GM23338 (cell line): ENCODE data around the gene CFTR. TPM values are rescaled to one million over a fixed set of nuclear protein-coding genes. Genes with fewer than 3 reads are reported as not detected.

Source experiments
- ATAC-seq: fragments of 200-7000 bp; cut with Tn5 transposase; 3 replicates; pipeline ENCODE4 v1.9.1; 2020
- DNase-seq: peaks from one replicate; pipeline ENCODE4 v3.0.0-alpha.2; 2015; ENCODE audit warnings: low spot score
- H2AFZ ChIP-seq: fragments of 200-600 bp; sonication (generic); 2 replicates; pipeline ENCODE4 v1.8.0; 2016; ENCODE audit warnings: antibody characterized with exemption, mild to moderate bottlenecking, moderate library complexity
- H3F3A ChIP-seq: fragments of 200-600 bp; sonication (generic); replicated peaks from 2 replicates; pipeline ENCODE4 v1.8.0; 2017; ENCODE audit warnings: antibody characterized with exemption, mixed run types, low read depth
- H3K27ac ChIP-seq: fragments of 200-600 bp; sonication (generic); 2 replicates; pipeline ENCODE4 v1.6.1; 2016; ENCODE audit warnings: low read depth
- H3K27me3 ChIP-seq: fragments of 200-600 bp; sonication (generic); 2 replicates; pipeline ENCODE4 v1.8.0; 2016; ENCODE audit warnings: mild to moderate bottlenecking, mixed run types, moderate library complexity; ENCODE audit not compliant: insufficient read depth
- H3K36me3 ChIP-seq: fragments of 200-600 bp; sonication (generic); 2 replicates; pipeline ENCODE4 v1.8.0; 2016; ENCODE audit warnings: mild to moderate bottlenecking; ENCODE audit not compliant: insufficient read depth
- H3K4me1 ChIP-seq: fragments of 200-600 bp; sonication (generic); 2 replicates; pipeline ENCODE4 v1.8.0; 2016; ENCODE audit warnings: mild to moderate bottlenecking, moderate library complexity; ENCODE audit not compliant: insufficient read depth
- H3K4me2 ChIP-seq: fragments of 200-600 bp; sonication (generic); 2 replicates; pipeline ENCODE4 v1.7.1; 2017; ENCODE audit warnings: mixed run types
- H3K4me3 ChIP-seq: fragments of 200-600 bp; sonication (generic); 2 replicates; pipeline ENCODE4 v1.6.1; 2016; ENCODE audit warnings: mixed run types
- H3K79me2 ChIP-seq: fragments of 200-600 bp; sonication (generic); replicated peaks from 2 replicates; pipeline ENCODE4 v1.8.0; 2017; ENCODE audit warnings: mild to moderate bottlenecking; ENCODE audit not compliant: insufficient read depth
- H3K9me2 ChIP-seq: fragments of 200-600 bp; sonication (generic); 2 replicates; pipeline ENCODE4 v1.8.0; 2017; ENCODE audit not compliant: insufficient read depth
- H4K20me1 ChIP-seq: fragments of 200-600 bp; sonication (generic); replicated peaks from 2 replicates; pipeline ENCODE4 v1.8.0; 2017; ENCODE audit warnings: mild to moderate bottlenecking; ENCODE audit not compliant: insufficient read depth
- H3K27ac Mint-ChIP-seq: 2 replicates; pipeline ENCODE4 v1.8.0; 2020; ENCODE audit warnings: inconsistent platforms, mild to moderate bottlenecking, moderate library complexity, mixed read lengths
- H3K27me3 Mint-ChIP-seq: 3 replicates; pipeline ENCODE4 v1.8.0; 2022; ENCODE audit warnings: low read depth, mild to moderate bottlenecking, moderate library complexity, mixed read lengths, inconsistent platforms; ENCODE audit not compliant: insufficient read depth, poor library complexity
- H3K36me3 Mint-ChIP-seq: 3 replicates; pipeline ENCODE4 v1.8.0; 2021; ENCODE audit warnings: low read depth, mild to moderate bottlenecking, inconsistent platforms, moderate library complexity, mixed read lengths
- H3K4me1 Mint-ChIP-seq: 3 replicates; pipeline ENCODE4 v1.8.0; 2020; ENCODE audit warnings: mild to moderate bottlenecking, inconsistent platforms, mixed read lengths
- H3K4me3 Mint-ChIP-seq: 3 replicates; pipeline ENCODE4 v1.8.0; 2021; ENCODE audit warnings: moderate library complexity, mild to moderate bottlenecking, inconsistent platforms, mixed read lengths
- H3K9me3 Mint-ChIP-seq: 3 replicates; pipeline ENCODE4 v1.8.0; 2020; ENCODE audit warnings: moderate library complexity, mild to moderate bottlenecking, inconsistent platforms, mixed read lengths
- CTCF ChIP-seq, 2 experiments: fragments of 200-600 bp in 1 of 2; sonication (generic) in 1 of 2; conservative IDR thresholded peaks; 2 replicates each; pipeline versions ENCODE4 v1.5.1 to v1.6.1; 2016 to 2017; ENCODE audit warnings: antibody characterized with exemption in 2 of 2, low read depth in 2 of 2, mild to moderate bottlenecking in 2 of 2, moderate library complexity in 1 of 2
- EZH2 ChIP-seq: fragments of 200-600 bp; sonication (generic); IDR thresholded peaks from one replicate; pipeline ENCODE4 v1.8.0; 2017; ENCODE audit warnings: antibody characterized with exemption, mild to moderate bottlenecking, low read depth; ENCODE audit not compliant: unreplicated experiment
- EZH2phosphoT487 ChIP-seq: fragments of 200-600 bp; sonication (generic); IDR thresholded peaks from one replicate; pipeline ENCODE4 v1.8.1; 2018; ENCODE audit warnings: antibody characterized with exemption; ENCODE audit not compliant: unreplicated experiment
- JUNB ChIP-seq: IDR thresholded peaks from one replicate; pipeline ENCODE4 v1.6.1; 2016; ENCODE audit warnings: antibody characterized with exemption; ENCODE audit not compliant: unreplicated experiment
- NANOG ChIP-seq: IDR thresholded peaks from 2 replicates; pipeline ENCODE4 v1.6.1; 2016; ENCODE audit warnings: antibody characterized with exemption, borderline replicate concordance
- POLR2AphosphoS5 ChIP-seq: IDR thresholded peaks from 2 replicates; pipeline ENCODE4 v1.6.1; 2016; ENCODE audit warnings: antibody characterized with exemption, low read depth
- REST ChIP-seq: IDR thresholded peaks from one replicate; pipeline ENCODE4 v1.6.1; 2018; ENCODE audit warnings: antibody characterized with exemption; ENCODE audit not compliant: unreplicated experiment
- STAT1 ChIP-seq: IDR thresholded peaks from one replicate; pipeline ENCODE4 v1.6.1; 2016; ENCODE audit warnings: antibody characterized with exemption; ENCODE audit not compliant: unreplicated experiment
- ZNF114 ChIP-seq: fragments of 250-450 bp; sonication (Bioruptor Pico); IDR thresholded peaks from 2 replicates; pipeline ENCODE4 v1.5.0; 2020; ENCODE audit warnings: mild to moderate bottlenecking, moderate library complexity
- ZNF331 ChIP-seq: fragments of 250-450 bp; sonication (Bioruptor Pico); IDR thresholded peaks from 2 replicates; pipeline ENCODE4 v1.5.0; 2020; ENCODE audit warnings: low read depth, mild to moderate bottlenecking, moderate library complexity
- polyA plus RNA-seq: library from polyadenylated mRNA; unstranded; fragments of >200 nt; fragmentation: Nextera tagmentation; extraction: Ambion mirVana; gene quantifications from 2 replicates; pipeline ENCODE4 v1.2.1, GENCODE V29; 2016
- total RNA-seq: library from RNA; depleted of rRNA; stranded (reverse); fragments of >200 nt; shearing (Covaris generic); gene quantifications from 2 replicates; pipeline ENCODE4 v1.2.3, GENCODE V29; 2014

The CFTR gene
- total and polyA plus RNA-seq, 2 experiments from 2014 or later = 0.45 to 1.2 TPM

GRCh38 chr7:117468174-117468573, 11.7 kb upstream of the CFTR start (continued):
- no peak for TF ChIP-seq REST
- TF ChIP-seq POLR2AphosphoS5 = no peak

- H3F3A ChIP-seq = no peaks in the 10 kb centered on the region
- H4K20me1 ChIP-seq = no peaks in the 10 kb centered on the region
- no peaks in the 10 kb centered on the region for H3K36me3 Mint-ChIP-seq
- ATAC-seq (no peak), DNase-seq (no peak)
- H3K27ac Mint-ChIP-seq = no peak overlapping the region
- TF ChIP-seq ZNF114 (CRISPR knock-in tag) = no peak
- TF ChIP-seq REST = no peak
- TF ChIP-seq EZH2phosphoT487 = no peak
- TF ChIP-seq STAT1 = no peak
- no peaks in the 10 kb centered on the region for H3K4me1 Mint-ChIP-seq
- no peak overlapping the region for H3K27ac ChIP-seq
- H3K4me3 Mint-ChIP-seq = no peak overlapping the region
- H3K4me3 ChIP-seq = no peak overlapping the region
- H3K79me2 ChIP-seq = no peaks in the 10 kb centered on the region
- H2AFZ ChIP-seq = no peak overlapping the region
- H3K4me2 ChIP-seq = no peak overlapping the region
- peaks cover 2% of the 10 kb centered on the region for H3K27me3 Mint-ChIP-seq
- H3K9me3 Mint-ChIP-seq = no peaks in the 10 kb centered on the region
- no peaks in the 10 kb centered on the region for H3K27me3 ChIP-seq
- H3K9me2 ChIP-seq = no peaks in the 10 kb centered on the region
- H3K4me1 ChIP-seq = no peaks in the 10 kb centered on the region
- no peaks in the 10 kb centered on the region for H3K36me3 ChIP-seq
Measured at GRCh38 chr7:117470777-117471176, 9.0 kb upstream of the CFTR start.

- H3K4me3 ChIP-seq = no peak overlapping the region
- no peaks in the 10 kb centered on the region for H3K27me3 ChIP-seq
- no peak overlapping the region for H3K27ac ChIP-seq
- Mint-ChIP-seq H3K9me3 (no peaks in the 10 kb centered on the region), H3K36me3 (no peaks in the 10 kb centered on the region), H3K4me1 (no peaks in the 10 kb centered on the region), H3K27ac (no peak overlapping the region), H3K4me3 (no peak overlapping the region), H3K27me3 (peaks cover 2% of the 10 kb centered on the region)
- no peaks in the 10 kb centered on the region for H4K20me1 ChIP-seq
- no peaks in the 10 kb centered on the region for H3K4me1 ChIP-seq
- no peaks in the 10 kb centered on the region for H3F3A ChIP-seq
- no peak for DNase-seq
- no peaks in the 10 kb centered on the region for H3K36me3 ChIP-seq
- H3K9me2 ChIP-seq = no peaks in the 10 kb centered on the region
- no peak overlapping the region for H3K4me2 ChIP-seq
- H3K79me2 ChIP-seq = no peaks in the 10 kb centered on the region
- ATAC-seq = no peak
- no peak overlapping the region for H2AFZ ChIP-seq
- no peak for TF ChIP-seq CTCF (conservative IDR thresholded peaks at IDR 0.05; ENCODE audit: low read depth in 2 of 2)
- no peak for TF ChIP-seq EZH2phosphoT487
- TF ChIP-seq NANOG = no peak
- no peak for TF ChIP-seq ZNF114 (CRISPR knock-in tag)
- no peak for TF ChIP-seq POLR2AphosphoS5
- TF ChIP-seq JUNB = no peak
- no peak for TF ChIP-seq STAT1
- TF ChIP-seq REST = no peak
- no peak for TF ChIP-seq ZNF331 (CRISPR knock-in tag)
- no peak for TF ChIP-seq EZH2
Measured at GRCh38 chr7:117472335-117472734, 7.5 kb upstream of the CFTR start.
